HG02798 (cell line): ENCODE results near the gene PRSS8.

Source experiments
- ATAC-seq: cut with Tn5 transposase; IDR thresholded peaks from one replicate; pipeline ENCODE4 v1.9.1; 2021; ENCODE audit warnings: mild to moderate bottlenecking; ENCODE audit not compliant: unreplicated experiment, poor library complexity

PRSS8 gene

GRCh38 chr16:31130336-31130891, 5.1 kb downstream of the PRSS8 start:
- no peak for ATAC-seq

DNA sequence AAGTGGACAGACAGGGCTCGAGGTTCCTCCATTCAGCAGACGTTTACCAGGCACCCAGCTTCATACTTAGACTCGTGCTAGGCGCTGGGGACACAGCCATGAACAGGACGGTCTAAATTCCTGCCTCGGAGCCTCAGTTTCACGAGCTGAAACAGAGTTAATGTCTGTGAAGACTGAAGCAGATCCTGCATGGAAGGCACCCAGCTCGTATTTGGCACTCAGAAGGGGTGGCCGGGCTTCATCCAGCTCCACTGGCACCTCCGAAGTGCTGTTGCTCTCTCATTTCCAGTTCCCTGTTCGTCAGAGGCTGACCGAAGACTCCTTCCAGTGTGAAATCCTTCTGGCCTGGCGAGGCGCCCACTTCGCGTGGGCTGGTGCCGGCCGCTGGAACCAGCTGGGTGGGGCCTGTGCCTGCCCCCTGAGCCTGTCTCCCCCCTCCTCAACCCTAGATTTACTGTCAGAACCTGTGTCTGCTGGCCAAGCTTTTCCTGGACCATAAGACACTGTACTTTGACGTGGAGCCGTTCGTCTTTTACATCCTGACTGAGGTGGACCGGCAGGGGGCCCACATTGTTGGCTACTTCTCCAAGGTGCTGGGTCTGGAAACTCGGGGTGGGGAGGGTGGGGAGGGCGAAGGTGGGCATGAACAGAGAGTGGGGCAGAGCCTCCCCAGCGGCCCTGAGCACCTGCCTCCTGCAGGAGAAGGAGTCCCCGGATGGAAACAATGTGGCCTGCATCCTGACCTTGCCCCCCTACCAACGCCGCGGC, 5.8 kb downstream of the PRSS8 start:
- ATAC-seq = no peak

DNA sequence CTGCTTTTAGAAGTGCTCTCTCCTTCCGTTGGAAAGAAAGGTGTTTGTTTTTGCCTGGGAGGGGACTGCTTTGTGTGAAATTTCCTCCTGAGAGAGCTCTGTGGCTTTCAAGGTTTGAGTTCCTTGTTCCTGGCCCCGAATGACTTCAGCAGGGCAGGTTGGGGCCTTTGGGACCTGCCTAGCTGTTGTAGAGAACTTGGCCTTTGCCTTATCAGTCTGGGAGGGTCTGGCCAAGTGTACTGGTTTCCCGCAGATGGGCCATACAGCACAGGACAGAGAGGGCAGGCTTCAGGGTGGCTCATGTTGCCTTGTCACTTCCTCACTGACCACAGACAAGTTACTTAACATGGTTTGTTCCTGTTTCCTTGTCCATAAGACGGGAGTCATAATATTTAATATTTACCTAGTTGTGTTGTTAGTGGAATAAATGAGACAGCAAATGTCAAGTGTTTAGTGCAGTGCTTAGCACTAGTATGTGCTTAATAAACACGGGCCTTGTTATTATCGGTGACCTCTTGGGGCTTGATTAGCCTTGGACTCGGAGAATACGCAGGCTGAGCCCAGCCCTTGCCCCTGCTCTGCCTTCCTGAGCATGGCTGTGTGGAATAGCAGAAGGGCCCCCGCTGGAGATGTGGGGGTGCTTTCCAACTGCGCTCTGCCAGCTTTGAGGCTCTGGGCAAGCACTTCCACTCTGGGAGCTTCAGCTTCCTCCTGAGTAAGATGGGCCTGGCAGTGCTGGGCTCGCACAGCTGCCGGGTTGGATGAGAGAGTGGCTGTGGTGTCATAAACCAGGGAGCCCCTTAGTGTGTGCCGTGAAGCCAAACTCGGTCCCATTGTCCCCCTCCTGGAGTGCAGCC, 6.6 kb downstream of the PRSS8 start:
- no peak for ATAC-seq

DNA sequence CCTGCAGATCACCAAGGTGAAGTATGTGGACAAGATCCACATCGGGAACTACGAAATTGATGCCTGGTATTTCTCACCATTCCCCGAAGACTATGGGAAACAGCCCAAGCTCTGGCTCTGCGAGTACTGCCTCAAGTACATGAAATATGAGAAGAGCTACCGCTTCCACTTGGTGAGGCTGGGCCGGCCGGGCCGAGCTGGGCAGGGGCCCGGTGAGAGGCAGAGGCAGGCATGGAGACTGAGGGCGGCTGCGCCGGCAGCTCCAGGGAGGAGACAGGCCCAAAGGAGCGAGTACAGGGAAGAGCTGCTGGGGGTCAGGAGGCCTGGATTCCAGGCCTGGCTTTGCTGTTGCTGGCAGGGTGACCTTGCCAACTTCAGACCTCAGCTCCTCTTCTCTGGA, 8.3 kb downstream of the PRSS8 start:
- no peak for ATAC-seq

DNA sequence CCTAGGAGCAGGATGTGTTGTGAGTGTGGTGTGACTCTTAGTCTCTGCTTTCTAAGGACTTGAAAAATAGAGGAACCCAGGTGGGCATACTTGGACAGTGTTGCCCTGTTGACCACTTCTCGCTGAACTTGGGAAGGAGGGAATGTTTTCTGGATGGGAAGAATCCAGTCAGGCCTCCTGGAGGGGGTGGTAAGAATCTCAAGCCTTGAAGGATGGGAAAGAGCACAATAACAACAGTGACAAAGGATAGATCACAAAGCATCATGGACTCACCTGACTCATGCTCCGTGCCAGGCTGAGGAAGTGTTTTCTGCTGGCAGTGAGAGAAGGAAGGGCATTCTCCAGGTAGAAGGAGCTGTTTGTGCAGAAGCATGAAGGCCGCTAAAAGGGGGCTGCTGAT, 9.7 kb downstream of the PRSS8 start:
- ATAC-seq = no peak

DNA sequence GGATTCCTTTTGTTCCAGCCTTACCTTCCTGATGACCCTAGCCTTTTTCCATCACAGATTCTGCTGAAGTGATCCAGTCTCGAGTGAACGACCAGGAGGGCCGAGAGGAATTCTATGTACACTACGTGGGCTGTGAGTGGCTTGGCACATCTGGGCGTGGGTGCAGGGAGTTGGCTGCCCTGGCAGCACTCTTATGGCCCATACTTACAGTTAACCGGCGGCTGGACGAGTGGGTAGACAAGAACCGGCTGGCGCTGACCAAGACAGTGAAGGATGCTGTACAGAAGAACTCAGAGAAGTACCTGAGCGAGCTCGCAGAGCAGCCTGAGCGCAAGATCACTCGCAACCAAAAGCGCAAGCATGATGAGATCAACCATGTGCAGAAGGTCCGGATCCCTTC, 15.4 kb downstream of the PRSS8 start:
- ATAC-seq = no peak

GRCh38 chr16:31118223-31119155, 17.0 kb downstream of the PRSS8 start:
- ATAC-seq = no peak

DNA sequence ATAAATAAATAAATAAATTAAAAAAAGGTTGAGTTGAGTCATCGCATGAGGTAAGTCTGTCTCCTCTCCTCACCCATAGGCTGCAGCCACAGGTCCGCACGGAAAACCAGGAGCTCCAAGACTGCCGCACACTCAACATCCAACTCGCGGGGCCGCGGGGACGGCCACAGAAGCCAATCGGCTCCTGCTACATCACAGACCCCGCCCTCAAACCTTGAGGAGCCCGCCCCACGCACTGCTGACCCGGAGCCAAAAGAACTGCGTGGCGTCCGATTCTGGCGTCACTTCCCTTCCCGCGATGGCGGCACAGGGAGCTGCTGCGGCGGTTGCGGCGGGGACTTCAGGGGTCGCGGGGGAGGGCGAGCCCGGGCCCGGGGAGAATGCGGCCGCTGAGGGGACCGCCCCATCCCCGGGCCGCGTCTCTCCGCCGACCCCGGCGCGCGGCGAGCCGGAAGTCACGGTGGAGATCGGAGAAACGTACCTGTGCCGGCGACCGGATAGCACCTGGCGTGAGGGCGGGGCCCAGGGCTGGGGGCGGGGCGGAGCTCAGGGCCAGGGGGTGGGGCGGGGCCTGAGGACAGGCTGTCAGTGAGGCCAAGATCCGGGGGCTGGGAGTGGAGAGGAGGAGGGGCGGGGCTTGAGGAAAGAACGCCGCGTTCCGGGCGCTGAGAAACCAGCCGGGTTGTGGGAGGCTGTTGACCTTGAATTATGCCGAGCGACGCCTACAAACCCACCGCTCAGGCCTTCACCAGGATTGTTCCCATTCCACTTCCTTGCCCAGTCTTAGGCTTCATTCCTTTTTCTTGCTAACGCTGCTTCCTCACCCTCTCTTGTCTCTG, 17.9 kb downstream of the PRSS8 start, which contains the start of gene KAT8:
TSS of gene KAT8 (plus strand) at position 281 of the 839 bp plus-strand sequence. CDS start at position 299, 18 bp downstream.
- peak; percentile 92 for ATAC-seq

- no peak for ATAC-seq
Measured at GRCh38 chr16:31114468-31114867, 21.1 kb downstream of the PRSS8 start.

GRCh38 chr16:31113121-31114120, 22.1 kb downstream of the PRSS8 start:
- ATAC-seq = no peak

DNA sequence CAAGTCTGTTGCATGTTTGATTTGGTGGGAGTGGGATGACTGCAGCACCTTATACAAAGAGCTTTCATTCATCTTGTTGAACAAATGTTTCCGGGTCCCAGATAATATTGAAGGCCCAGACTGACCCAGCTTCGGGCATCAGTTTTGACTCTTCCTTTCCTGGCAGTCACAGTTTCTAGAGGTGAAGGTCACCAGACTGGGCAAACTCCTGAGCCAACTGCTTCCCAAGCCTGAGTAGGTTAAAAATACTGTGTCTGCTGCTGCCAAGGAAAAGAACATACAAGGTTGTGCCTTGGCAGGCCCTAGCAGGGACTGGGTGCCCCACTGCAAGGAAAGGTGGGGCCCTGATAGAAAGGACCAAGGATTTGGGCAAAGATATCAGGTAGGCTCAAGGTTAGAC, 22.8 kb downstream of the PRSS8 start:
- no peak for ATAC-seq

DNA sequence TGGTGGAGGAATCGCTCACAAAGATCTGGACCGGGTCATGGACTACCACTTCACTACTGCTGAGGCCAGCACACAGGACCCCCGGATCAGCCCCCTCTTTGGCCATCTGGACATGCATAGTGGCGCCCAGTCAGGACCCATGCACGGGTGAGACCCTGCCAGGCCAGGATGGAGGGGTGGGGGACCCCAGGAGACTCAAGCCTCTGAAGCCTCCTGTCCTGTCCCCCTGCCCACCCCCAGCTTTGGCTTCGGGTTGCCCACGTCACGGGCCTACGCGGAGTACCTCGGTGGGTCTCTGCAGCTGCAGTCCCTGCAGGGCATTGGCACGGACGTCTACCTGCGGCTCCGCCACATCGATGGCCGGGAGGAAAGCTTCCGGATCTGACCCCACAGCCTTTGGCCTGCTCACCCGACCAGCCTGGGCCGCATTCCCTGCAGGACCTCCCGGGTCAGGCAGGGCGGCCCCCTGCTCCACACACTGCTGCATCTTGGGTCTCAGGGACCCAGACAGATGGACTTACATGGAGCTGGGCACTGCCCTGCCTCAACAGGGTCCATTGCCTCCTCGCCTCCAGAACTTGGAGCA, 23.6 kb downstream of the PRSS8 start:
- no peak for ATAC-seq

DNA sequence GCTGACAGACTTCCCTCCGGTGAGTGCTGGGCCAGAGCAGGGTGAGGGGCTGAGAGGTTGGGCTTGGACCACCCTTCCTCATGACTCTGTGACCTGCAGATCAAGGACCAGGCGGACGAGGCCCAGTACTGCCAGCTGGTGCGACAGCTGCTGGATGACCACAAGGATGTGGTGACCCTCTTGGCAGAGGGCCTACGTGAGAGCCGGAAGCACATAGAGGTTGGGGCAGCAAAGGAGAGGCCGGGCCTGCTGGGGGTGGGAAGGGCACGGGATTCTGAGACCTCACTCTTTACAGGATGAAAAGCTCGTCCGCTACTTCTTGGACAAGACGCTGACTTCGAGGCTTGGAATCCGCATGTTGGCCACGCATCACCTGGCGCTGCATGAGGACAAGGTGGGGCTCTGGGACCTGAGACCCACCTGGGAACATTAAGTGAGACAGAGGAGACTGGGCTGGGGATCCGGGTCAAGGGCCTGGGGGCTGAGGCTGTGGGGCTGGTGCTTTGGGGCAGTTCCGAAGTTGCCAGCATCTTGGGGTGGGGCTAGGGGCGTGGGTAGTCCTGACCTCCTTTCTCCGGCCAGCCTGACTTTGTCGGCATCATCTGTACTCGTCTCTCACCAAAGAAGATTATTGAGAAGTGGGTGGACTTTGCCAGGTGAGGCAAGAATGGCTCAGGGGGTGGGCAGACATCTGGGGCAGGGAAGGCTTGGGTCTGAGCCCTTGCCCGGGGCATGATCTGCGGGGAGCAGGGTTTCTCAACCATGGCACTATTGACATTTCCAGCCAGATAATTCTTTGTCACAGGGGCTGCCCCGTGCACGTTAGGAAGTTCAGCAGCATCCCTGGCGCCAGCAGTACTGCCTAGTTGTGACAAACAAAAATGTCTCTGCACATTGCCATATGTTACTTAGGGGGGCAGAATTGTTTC, 25.2 kb downstream of the PRSS8 start:
- ATAC-seq = no peak

DNA sequence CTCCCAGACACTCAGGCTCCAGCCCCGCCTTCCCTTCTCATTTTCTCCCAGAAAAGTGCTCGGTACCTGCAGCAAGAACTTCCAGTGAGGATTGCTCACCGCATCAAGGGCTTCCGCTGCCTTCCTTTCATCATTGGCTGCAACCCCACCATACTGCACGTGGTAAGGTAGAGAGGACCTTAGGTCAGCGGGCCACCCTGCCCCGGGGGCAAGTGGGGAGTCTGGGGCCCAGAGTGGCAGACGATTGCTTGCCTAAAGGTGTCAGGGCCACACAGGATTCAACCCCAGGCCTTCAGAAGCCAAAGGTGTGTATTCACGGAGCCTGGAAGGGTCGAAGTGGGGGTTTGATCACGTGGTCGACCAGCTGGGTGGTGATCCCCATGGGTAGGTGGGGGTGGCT, 25.9 kb downstream of the PRSS8 start:
- ATAC-seq = no peak

DNA sequence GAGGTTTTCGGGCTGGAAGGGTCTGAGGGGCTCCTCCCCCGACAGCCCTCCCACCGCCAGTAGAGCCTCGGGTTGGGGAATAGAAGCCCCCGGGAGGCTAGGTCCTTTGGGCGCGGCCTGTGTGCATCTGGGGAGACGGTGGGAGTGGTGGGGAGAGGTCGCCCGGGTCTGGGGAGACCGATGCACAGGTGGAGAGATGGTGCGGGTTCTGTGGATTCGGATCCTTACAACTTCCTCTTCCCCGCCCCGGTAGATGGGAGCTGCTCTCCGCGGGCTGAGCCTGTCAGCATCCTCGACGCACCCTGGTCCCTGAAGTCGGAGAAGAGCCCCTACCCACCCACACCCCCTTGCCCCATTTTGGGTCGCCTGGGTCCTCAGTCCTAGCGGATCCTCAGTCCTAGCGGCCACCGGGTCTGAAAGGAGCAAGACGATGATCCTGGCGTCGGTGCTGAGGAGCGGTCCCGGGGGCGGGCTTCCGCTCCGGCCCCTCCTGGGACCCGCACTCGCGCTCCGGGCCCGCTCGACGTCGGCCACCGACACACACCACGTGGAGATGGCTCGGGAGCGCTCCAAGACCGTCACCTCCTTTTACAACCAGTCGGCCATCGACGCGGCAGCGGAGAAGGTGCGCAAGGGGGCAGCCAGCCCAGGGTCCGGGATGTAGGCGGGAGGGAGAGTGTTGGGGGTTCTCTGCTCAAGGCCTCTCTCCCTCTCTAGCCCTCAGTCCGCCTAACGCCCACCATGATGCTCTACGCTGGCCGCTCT, 26.6 kb downstream of the PRSS8 start:
- ATAC-seq = no peak
